ENCODE data around the gene ATPAF1. TPM values are rescaled to one million over a fixed set of nuclear protein-coding genes. Genes with fewer than 3 reads are reported as not detected.

ATPAF1 gene
- total RNA-seq, 1 donor from 2014 or later: 23.6 TPM

GRCh38 chr1:46601257-46602007 lies 66.7 kb downstream of the ATPAF1 start:
- H3K27ac ChIP-seq: no peak overlapping the region
- no peaks in the 10 kb centered on the region for H3K36me3 ChIP-seq
- intact Hi-C loops (cut with DNase I): no loop called here

GRCh38 chr1:46599059-46599970 lies 68.8 kb downstream of the ATPAF1 start:
- intact Hi-C loops (cut with DNase I): no loop called here
- no peak for DNase-seq (ENCODE audit: low spot score in 2 of 2)
- H3K9me3 ChIP-seq: no peaks in the 10 kb centered on the region
- no peaks in the 10 kb centered on the region for H3K36me3 ChIP-seq
- H3K27me3 ChIP-seq: no peaks in the 10 kb centered on the region
- H3K4me1 ChIP-seq: peaks cover 2 to 13% of the 10 kb centered on the region in 2 donors
- no peak overlapping the region for H3K4me3 ChIP-seq
- TF ChIP-seq CTCF (IDR thresholded peaks at IDR 0.05): no peak
- no peak overlapping the region for H3K27ac ChIP-seq

More at GRCh38 chr1:46601257-46602007, 66.7 kb downstream of the ATPAF1 start:
- no peak for DNase-seq (ENCODE audit: low spot score in 2 of 2)
- TF ChIP-seq CTCF (IDR thresholded peaks at IDR 0.05): no peak
- H3K9me3 ChIP-seq: no peaks in the 10 kb centered on the region
- H3K27me3 ChIP-seq: no peaks in the 10 kb centered on the region
- no peak overlapping the region for H3K4me3 ChIP-seq
- peaks cover 2 to 19% of the 10 kb centered on the region in 2 donors for H3K4me1 ChIP-seq

GRCh38 chr1:46596846-46597245 lies 71.3 kb downstream of the ATPAF1 start:
- DNase-seq (ENCODE audit: low spot score in 2 of 2): no peak
- intact Hi-C loops (cut with DNase I): no loop called here
- Histone ChIP-seq H3K4me3 (no peak overlapping the region), H3K27ac (no peak overlapping the region), H3K4me1 (peaks cover 0 to under 1% of the 10 kb centered on the region in 2 donors), H3K36me3 (peaks cover 21 to 23% of the 10 kb centered on the region in 2 donors), H3K9me3 (no peaks in the 10 kb centered on the region), H3K27me3 (no peaks in the 10 kb centered on the region)
- no peak for TF ChIP-seq CTCF (IDR thresholded peaks at IDR 0.05)

GRCh38 chr1:46596036-46596435 lies 72.1 kb downstream of the ATPAF1 start:
- DNase-seq (ENCODE audit: low spot score in 2 of 2): no peak
- H3K9me3 ChIP-seq: no peaks in the 10 kb centered on the region
- intact Hi-C loops (cut with DNase I): no loop called here
- TF ChIP-seq CTCF (IDR thresholded peaks at IDR 0.05): no peak
- peaks cover 29 to 31% of the 10 kb centered on the region in 2 donors for H3K36me3 ChIP-seq
- peak overlapping the region in 1 of 2 donors; percentile 22 for H3K27ac ChIP-seq
- H3K4me1 ChIP-seq: no peaks in the 10 kb centered on the region
- no peaks in the 10 kb centered on the region for H3K27me3 ChIP-seq
- no peak overlapping the region for H3K4me3 ChIP-seq

GRCh38 chr1:46595127-46595526 lies 73.0 kb downstream of the ATPAF1 start:
- Histone ChIP-seq H3K27ac (peak overlapping the region; percentile 39 to 59), H3K4me1 (no peaks in the 10 kb centered on the region), H3K36me3 (peaks cover 34 to 39% of the 10 kb centered on the region in 2 donors), H3K9me3 (no peaks in the 10 kb centered on the region), H3K4me3 (no peak overlapping the region), H3K27me3 (no peaks in the 10 kb centered on the region)
- intact Hi-C loops (cut with DNase I): no loop called here
- DNase-seq (ENCODE audit: low spot score in 2 of 2): peak in 1 of 2 donors; percentile 83
- no peak for TF ChIP-seq CTCF (IDR thresholded peaks at IDR 0.05)
